NT2/D1 (cell line): ENCODE results near the gene PSAP.

Experiments
- YY1 ChIP-seq: IDR thresholded peaks from 2 replicates; pipeline ENCODE4 v1.6.1; 2011; ENCODE audit not compliant: insufficient read length, insufficient read depth
- ZNF274 ChIP-seq: IDR thresholded peaks from 2 replicates; pipeline ENCODE4 v1.6.1; 2011; ENCODE audit warnings: mild to moderate bottlenecking, low read depth, low read length

DNA sequence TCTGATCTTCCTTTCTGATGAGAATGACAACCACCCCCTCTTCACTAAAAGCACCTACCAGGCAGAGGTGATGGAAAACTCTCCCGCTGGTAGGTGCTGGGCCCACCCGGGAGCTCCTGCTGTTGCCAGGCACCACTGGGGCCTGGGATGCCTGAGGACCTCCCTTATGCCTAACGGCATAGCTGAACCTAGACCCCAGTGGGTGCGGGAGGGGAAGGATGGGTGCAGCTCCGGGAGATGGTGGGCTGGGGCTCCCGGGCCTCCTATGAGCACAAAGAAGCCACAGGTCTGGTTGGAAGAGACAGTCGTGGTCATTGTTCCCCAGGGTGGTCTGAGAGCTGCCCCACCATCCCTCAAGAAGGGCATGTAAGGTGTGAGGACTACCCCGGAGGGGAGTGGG is 62.1 kb downstream of the PSAP start:
- TF ChIP-seq ZNF274 (no peak), YY1 (no peak)
